Endothelial cell of umbilical vein (primary cell): Measurements from ENCODE around the gene PLPPR2. TPM values are rescaled to one million over a fixed set of nuclear protein-coding genes. Genes with fewer than 3 reads are reported as not detected.
A peak's percentile ranks its signal among the peaks of the same experiment; 100 is the strongest.

Experiments
- BruUV-seq: library from RNA; stranded (reverse); fragments of 400-500 nt; replicated peaks from 2 replicates; lab custom pipeline; 2021; lab: Mats Ljungman, UMichigan
- CTCF ChIA-PET: fragments of 300-600, 350-600 bp; sonication (Branson Sonifier 250); formaldehyde crosslinking; loops from one replicate; lab custom pipeline; 2021; ENCODE audit warnings: antibody characterized with exemption, inconsistent platforms; lab: Charles Lee
- POLR2A ChIA-PET: fragments of 300-600, 350-600 bp; sonication (Branson Sonifier 250); formaldehyde crosslinking; loops from one replicate; lab custom pipeline; 2021; ENCODE audit warnings: antibody characterized with exemption, inconsistent platforms; lab: Charles Lee
- DNase-seq: peaks from one replicate; pipeline ENCODE4 v3.0.0-alpha.2; 2011; ENCODE audit warnings: low read depth, low spot score
- FAIRE-seq: peaks from 2 replicates; lab custom pipeline; 2011; peaks lifted over from hg19 to GRCh38; lab: Jason Lieb, UNC
- H2AFZ ChIP-seq: 2 replicates; pipeline ENCODE4 v1.6.0; 2012; ENCODE audit warnings: low read depth, low read length, control low read depth, inconsistent platforms
- H3K27ac ChIP-seq: 2 replicates; pipeline ENCODE4 v1.5.1; 2011; ENCODE audit warnings: low read depth, mild to moderate bottlenecking, control low read depth, low read length, moderate library complexity; ENCODE audit not compliant: insufficient read depth
- H3K27me3 ChIP-seq, 2 experiments: 2 replicates each; pipeline versions ENCODE4 v1.6.0 to v1.6.1; 2011; ENCODE audit warnings: low read length in 2 of 2, mixed read lengths in 1 of 2; ENCODE audit not compliant: control insufficient read depth in 2 of 2, insufficient read depth in 2 of 2
- H3K36me3 ChIP-seq, 2 experiments: 2 replicates in 1 of 2; 3 replicates in 1 of 2; pipeline ENCODE4 v1.5.1; 2011; ENCODE audit warnings: low read length in 2 of 2, mild to moderate bottlenecking in 1 of 2, moderate library complexity in 1 of 2; ENCODE audit not compliant: control insufficient read depth in 2 of 2, insufficient read depth in 2 of 2; ENCODE audit errors: extremely low read depth in 1 of 2
- H3K4me1 ChIP-seq: 3 replicates; pipeline ENCODE4 v1.5.1; 2011; ENCODE audit warnings: mild to moderate bottlenecking, low read length; ENCODE audit not compliant: control insufficient read depth, insufficient read depth; ENCODE audit errors: extremely low read depth
- H3K4me2 ChIP-seq: 2 replicates; pipeline ENCODE4 v1.6.1; 2011; ENCODE audit warnings: low read length, control low read depth, mixed read lengths; ENCODE audit not compliant: insufficient read depth
- H3K4me3 ChIP-seq, 3 experiments: fragments of 200-600 bp in 1 of 3; sonication (generic), shearing (Covaris generic) in 1 of 3; replicated peaks in 1 of 3; 2 replicates each; pipeline ENCODE4 v1.5.1; 2011 to 2016; ENCODE audit warnings: control low read depth in 3 of 3, low read length in 3 of 3, mild to moderate bottlenecking in 2 of 3, inconsistent platforms in 1 of 3, low read depth in 1 of 3, moderate library complexity in 1 of 3; ENCODE audit not compliant: insufficient read depth in 1 of 3
- H3K79me2 ChIP-seq: 2 replicates; pipeline ENCODE4 v1.6.0; 2012; ENCODE audit warnings: low read length, inconsistent platforms; ENCODE audit not compliant: control insufficient read depth, insufficient read depth
- H3K9ac ChIP-seq: replicated peaks from 2 replicates; pipeline ENCODE3; 2011; ENCODE audit warnings: low read length, control low read depth; ENCODE audit not compliant: insufficient read depth; ENCODE audit errors: extremely low read depth
- H3K9me1 ChIP-seq: replicated peaks from 3 replicates; pipeline ENCODE4 v1.6.0; 2011; ENCODE audit warnings: mild to moderate bottlenecking, low read length; ENCODE audit not compliant: control insufficient read depth, insufficient read depth; ENCODE audit errors: extremely low read depth
- H3K9me3 ChIP-seq: replicated peaks from 2 replicates; pipeline ENCODE4 v1.5.1; 2012; ENCODE audit warnings: low read length, inconsistent platforms; ENCODE audit not compliant: control insufficient read depth, insufficient read depth
- H4K20me1 ChIP-seq: replicated peaks from 2 replicates; pipeline ENCODE3; 2011; ENCODE audit warnings: mild to moderate bottlenecking, low read length; ENCODE audit not compliant: control insufficient read depth, insufficient read depth; ENCODE audit errors: extremely low read depth
- GATA2 ChIP-seq: IDR thresholded peaks from 2 replicates; pipeline ENCODE4 v1.7.0; 2011; ENCODE audit warnings: low read depth, mild to moderate bottlenecking, moderate library complexity, mixed read lengths, low read length; ENCODE audit not compliant: insufficient read length, insufficient read depth
- POLR2A ChIP-seq: IDR thresholded peaks from 2 replicates; pipeline ENCODE4 v1.6.1; 2012; ENCODE audit warnings: low read depth, mild to moderate bottlenecking, control low read depth, low read length
- dilution Hi-C: fragments of 300-500 bp; cut with MboI; formaldehyde crosslinking; loops from one replicate; pipeline ENCODE4 v1.15.0; 2019; ENCODE audit warnings: low sequenced_read_pairs; ENCODE audit not compliant: extremely low pct_ligation_motif_present
- intact Hi-C: fragments of 100-400 bp; cut with micrococcal nuclease; formaldehyde crosslinking; loops from one replicate; pipeline ENCODE4 v1.10.0; 2022
- polyA plus RNA-seq, 4 experiments: library from polyadenylated mRNA; depleted of rRNA in 3 of 4; stranded (reverse) in 3 of 4; unstranded in 1 of 4; fragments of >200 nt; gene quantifications; 2 replicates each; pipeline versions ENCODE4 v1.2.1 to v1.2.3, GENCODE V29; 2011 to 2012; ENCODE audit warnings: missing spikeins in 1 of 4
- total RNA-seq: library from RNA; stranded (reverse); gene quantifications from 2 replicates; pipeline ENCODE4 v1.2.3, GENCODE V29; 2021
- TF ChIP-seq, protein P1 (sequence below), 2 donors: IDR thresholded peaks; 1 replicate in 1 of 2; 2 replicates in 1 of 2; pipeline ENCODE4 v1.5.1; 2011; ENCODE audit warnings: low read length in 2 of 2, mild to moderate bottlenecking in 2 of 2, moderate library complexity in 2 of 2, control low read depth in 1 of 2, inconsistent platforms in 1 of 2, low read depth in 1 of 2; ENCODE audit not compliant: insufficient read depth in 1 of 2; ENCODE audit errors: extremely low read depth in 1 of 2
- TF ChIP-seq, protein P2 (sequence below): IDR thresholded peaks from 2 replicates; pipeline ENCODE4 v1.6.1; 2011; ENCODE audit not compliant: insufficient read depth, insufficient read length

Gene PLPPR2
- total and polyA plus RNA-seq, 2 donors (not counting 3 experiments of a cell fraction or from before 2014, with no cell fraction given) = 23.7 to 28.7 TPM

DNA sequence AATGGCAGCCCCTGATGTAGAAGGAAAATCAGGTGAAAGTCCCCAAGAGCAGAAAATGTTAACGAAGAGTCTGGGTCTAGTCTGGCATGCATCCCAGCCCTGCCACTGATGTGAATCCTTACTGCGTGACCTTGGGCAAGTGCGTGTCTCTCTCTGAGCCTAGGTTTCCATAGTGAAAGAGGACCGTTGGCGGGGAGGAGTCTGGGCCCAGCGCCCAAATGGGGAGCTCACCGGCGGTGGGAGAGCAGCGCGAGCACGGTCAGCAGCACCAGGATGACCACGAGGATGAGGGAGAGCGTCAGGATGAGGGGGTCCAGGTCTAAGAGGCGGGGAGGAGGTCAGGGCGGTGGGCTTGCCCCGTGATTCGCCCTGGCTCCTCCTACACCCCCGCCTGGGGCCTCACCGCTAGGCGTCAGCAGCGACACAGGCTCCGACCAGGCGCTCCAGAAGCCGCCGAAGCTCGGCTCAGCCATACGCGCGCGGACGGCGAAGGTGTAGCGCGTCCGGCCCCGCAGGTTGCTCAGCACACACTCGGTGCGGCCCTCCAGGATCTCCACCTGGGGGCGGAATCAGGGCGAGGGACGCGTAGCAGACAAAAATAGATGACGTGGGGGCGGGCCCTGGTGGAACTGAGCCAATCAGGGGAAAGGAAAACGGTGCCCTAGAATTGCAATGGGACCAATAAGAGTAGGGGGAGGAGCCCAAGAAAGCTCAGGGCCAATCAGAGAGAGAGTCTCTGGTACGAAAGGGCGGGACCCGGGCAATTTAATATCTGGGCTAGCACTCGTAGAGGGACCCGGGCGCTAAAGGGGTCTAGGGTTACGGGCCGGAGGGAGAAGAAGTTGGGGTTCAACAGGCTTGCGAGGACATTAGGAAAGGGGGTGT lies 25.7 kb downstream of the PLPPR2 start:
- Histone ChIP-seq H3K4me1 (peaks cover 44% of the 10 kb centered on the region), H3K4me3 (peak overlapping the region; percentile 47 to 61 (median 47)), H3K9me1 (no peaks in the 10 kb centered on the region), H3K4me2 (peak overlapping the region; percentile 68), H4K20me1 (no peaks in the 10 kb centered on the region), H2AFZ (peak overlapping the region; percentile 94), H3K9me3 (no peaks in the 10 kb centered on the region), H3K27me3 (no peaks in the 10 kb centered on the region), H3K79me2 (peaks cover 4% of the 10 kb centered on the region), H3K9ac (peak overlapping the region; percentile 62), H3K27ac (peak overlapping the region; percentile 66), H3K36me3 (no peaks in the 10 kb centered on the region)
- peak; percentile 99 for FAIRE-seq
- ChIA-PET CTCF (interaction anchor here (0.6 to 5.5 kb wide), 31 partner anchors 8 to 161 kb away, joined by 3 to 55 read pairs (median 5); partner anchors contain the start of genes CCDC159, ELAVL3, ODAD3 and PLPPR2), POLR2A (interaction anchor here (0.7 to 1.5 kb wide), 3 partner anchors 13 to 101 kb away, joined by 3 to 4 read pairs (median 3); partner anchors contain the start of gene CCDC159)
- TF ChIP-seq POLR2A (peak; percentile 36), GATA2 (no peak)
- TF ChIP-seq, protein P1, sequence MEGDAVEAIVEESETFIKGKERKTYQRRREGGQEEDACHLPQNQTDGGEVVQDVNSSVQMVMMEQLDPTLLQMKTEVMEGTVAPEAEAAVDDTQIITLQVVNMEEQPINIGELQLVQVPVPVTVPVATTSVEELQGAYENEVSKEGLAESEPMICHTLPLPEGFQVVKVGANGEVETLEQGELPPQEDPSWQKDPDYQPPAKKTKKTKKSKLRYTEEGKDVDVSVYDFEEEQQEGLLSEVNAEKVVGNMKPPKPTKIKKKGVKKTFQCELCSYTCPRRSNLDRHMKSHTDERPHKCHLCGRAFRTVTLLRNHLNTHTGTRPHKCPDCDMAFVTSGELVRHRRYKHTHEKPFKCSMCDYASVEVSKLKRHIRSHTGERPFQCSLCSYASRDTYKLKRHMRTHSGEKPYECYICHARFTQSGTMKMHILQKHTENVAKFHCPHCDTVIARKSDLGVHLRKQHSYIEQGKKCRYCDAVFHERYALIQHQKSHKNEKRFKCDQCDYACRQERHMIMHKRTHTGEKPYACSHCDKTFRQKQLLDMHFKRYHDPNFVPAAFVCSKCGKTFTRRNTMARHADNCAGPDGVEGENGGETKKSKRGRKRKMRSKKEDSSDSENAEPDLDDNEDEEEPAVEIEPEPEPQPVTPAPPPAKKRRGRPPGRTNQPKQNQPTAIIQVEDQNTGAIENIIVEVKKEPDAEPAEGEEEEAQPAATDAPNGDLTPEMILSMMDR (IDR thresholded peaks at IDR 0.05; ENCODE audit: extremely low read depth in 1 of 2, insufficient read depth in 1 of 2, low read depth in 1 of 2, low read length in 2 of 2) = peak; percentile 71 to 86
- TF ChIP-seq, protein P2, sequence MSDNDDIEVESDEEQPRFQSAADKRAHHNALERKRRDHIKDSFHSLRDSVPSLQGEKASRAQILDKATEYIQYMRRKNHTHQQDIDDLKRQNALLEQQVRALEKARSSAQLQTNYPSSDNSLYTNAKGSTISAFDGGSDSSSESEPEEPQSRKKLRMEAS = no peak
- no TSS peak for BruUV-seq
- dilution Hi-C loops = no loop called here
- intact Hi-C loops = loop anchor here (1.0 to 5.0 kb wide), 7 partner anchors 26 to 101 kb away; partner anchors contain the start of genes ODAD3, PLPPR2 and PRKCSH
- peak; percentile 95 for DNase-seq
